NCI-H524 treated with DMSO at 0.1 percent for 48 hours (cell line): ENCODE measurements around the gene ZFP57.

Experiments used
- DNase-seq: peaks from one replicate; lab custom pipeline; 2025; lab: John Stamatoyannopoulos, UW

The ZFP57 gene

DNA sequence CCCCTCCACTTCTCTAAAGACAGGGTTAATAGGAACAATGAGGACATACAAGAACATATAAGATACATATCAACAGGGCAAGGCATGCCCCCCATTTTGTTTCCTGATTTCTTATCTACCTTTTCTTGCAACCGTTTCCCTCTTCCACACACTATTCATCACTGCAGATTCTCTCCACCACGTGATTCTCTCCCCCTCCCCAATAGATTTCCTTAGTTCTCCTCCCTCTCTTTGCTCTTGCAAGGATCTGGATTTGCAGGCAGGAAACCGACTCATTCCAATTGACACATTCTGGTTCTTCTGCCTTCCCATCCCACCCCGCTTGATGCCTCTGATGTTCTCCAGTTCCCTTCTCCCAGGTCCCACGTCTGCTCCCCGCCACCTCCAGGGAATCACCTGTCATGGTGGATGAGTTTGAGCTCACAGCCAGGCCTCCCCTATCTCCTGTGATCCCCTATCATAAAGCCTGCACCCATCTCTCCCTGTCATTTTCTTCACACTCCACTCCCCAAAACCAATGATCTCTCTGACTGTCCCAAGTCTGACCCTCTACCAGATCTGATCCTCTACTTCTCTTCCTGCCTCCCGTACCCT, 55.5 kb downstream of the ZFP57 start:
- no peak for DNase-seq

- DNase-seq = no peak
Observed at GRCh38 chr6:29624520-29624961, 56.4 kb downstream of the ZFP57 start.
